ENCODE data around the gene C1orf52.
A peak's percentile ranks its signal among the peaks of the same experiment; 100 is the strongest.

The C1orf52 gene

GRCh38 chr1:85259118-85259911 is at the start of gene C1orf52:
Gene C1orf52 (minus strand): TSS chr1:85259662. CDS start chr1:85259633, 29 bp downstream.
- DNase-seq: peak; percentile 92

GRCh38 chr1:85308833-85309350 is 49.4 kb upstream of the C1orf52 start:
- DNase-seq: no peak

- DNase-seq: peak; percentile 75
These were observed 48.7 kb upstream of the C1orf52 start for GRCh38 chr1:85307987-85308832.

GRCh38 chr1:85306236-85306635 is 46.8 kb upstream of the C1orf52 start:
- DNase-seq: no peak

GRCh38 chr1:85303440-85304162 is 44.1 kb upstream of the C1orf52 start:
- no peak for DNase-seq

- DNase-seq: no peak
These were observed 40.7 kb upstream of the C1orf52 start for GRCh38 chr1:85300140-85300539.

- peak; percentile 82 for DNase-seq
These were observed 38.6 kb upstream of the C1orf52 start for GRCh38 chr1:85297855-85298629.

GRCh38 chr1:85297538-85297854 is 38.0 kb upstream of the C1orf52 start:
- no peak for DNase-seq

- no peak for DNase-seq
These were observed 37.5 kb upstream of the C1orf52 start for GRCh38 chr1:85296980-85297379.

GRCh38 chr1:85295654-85296053 is 36.2 kb upstream of the C1orf52 start:
- DNase-seq: no peak

GRCh38 chr1:85295006-85295431 is 35.6 kb upstream of the C1orf52 start:
- DNase-seq: no peak

- DNase-seq: no peak
These were observed 31.4 kb upstream of the C1orf52 start for GRCh38 chr1:85290826-85291225.

GRCh38 chr1:85289848-85290335 is 30.4 kb upstream of the C1orf52 start:
- no peak for DNase-seq

GRCh38 chr1:85289207-85289847 is 29.9 kb upstream of the C1orf52 start:
- DNase-seq: no peak

GRCh38 chr1:85284202-85284601 is 24.7 kb upstream of the C1orf52 start:
- DNase-seq: no peak

- no peak for DNase-seq
These were observed 24.2 kb upstream of the C1orf52 start for GRCh38 chr1:85283475-85284199.

- no peak for DNase-seq
These were observed 23.0 kb upstream of the C1orf52 start for GRCh38 chr1:85282424-85282823.

- DNase-seq: no peak
These were observed 21.2 kb upstream of the C1orf52 start for GRCh38 chr1:85280636-85281035.

GRCh38 chr1:85279458-85280080 is 20.1 kb upstream of the C1orf52 start:
- no peak for DNase-seq

- no peak for DNase-seq
These were observed 19.4 kb upstream of the C1orf52 start for GRCh38 chr1:85278853-85279314.
